Ishikawa (cell line): Measurements from ENCODE around the gene RAB14.

Experiments used
- CEBPB ChIP-seq: IDR thresholded peaks from 2 replicates; pipeline ENCODE4 v1.6.1; 2012
- CREB1 ChIP-seq: IDR thresholded peaks from 2 replicates; pipeline ENCODE4 v1.6.1; 2012; ENCODE audit warnings: low read depth
- EGR1 ChIP-seq: IDR thresholded peaks from 2 replicates; pipeline ENCODE4 v1.6.1; 2012
- EP300 ChIP-seq: IDR thresholded peaks from 2 replicates; pipeline ENCODE4 v1.6.1; 2012; ENCODE audit warnings: borderline replicate concordance
- FOXM1 ChIP-seq: IDR thresholded peaks from 2 replicates; pipeline ENCODE4 v1.6.1; 2012; ENCODE audit warnings: low read depth, borderline replicate concordance
- NFIC ChIP-seq: IDR thresholded peaks from 2 replicates; pipeline ENCODE4 v1.6.1; 2012
- RAD21 ChIP-seq: IDR thresholded peaks from 2 replicates; pipeline ENCODE4 v1.6.1; 2012; ENCODE audit warnings: low read depth
- TAF1 ChIP-seq: IDR thresholded peaks from 2 replicates; pipeline ENCODE4 v1.6.1; 2012; ENCODE audit warnings: low read depth, mild to moderate bottlenecking
- TCF12 ChIP-seq: IDR thresholded peaks from 2 replicates; pipeline ENCODE4 v1.6.1; 2012; ENCODE audit warnings: low read depth
- TEAD4 ChIP-seq: IDR thresholded peaks from 2 replicates; pipeline ENCODE4 v1.6.1; 2012
- YY1 ChIP-seq: IDR thresholded peaks from 2 replicates; pipeline ENCODE4 v1.6.1; 2012; ENCODE audit warnings: low read depth
- ZBTB7A ChIP-seq: IDR thresholded peaks from 2 replicates; pipeline ENCODE4 v1.6.1; 2012; ENCODE audit warnings: low read depth
- TF ChIP-seq, protein P1 (sequence below): IDR thresholded peaks from 2 replicates; pipeline ENCODE4 v1.6.1; 2012
- TF ChIP-seq, protein P2 (sequence below): IDR thresholded peaks from 2 replicates; pipeline ENCODE4 v1.6.1; 2012
- TF ChIP-seq, protein P3 (sequence below): IDR thresholded peaks from 2 replicates; pipeline ENCODE4 v1.6.1; 2012; ENCODE audit warnings: low read depth, mild to moderate bottlenecking

Gene RAB14

DNA sequence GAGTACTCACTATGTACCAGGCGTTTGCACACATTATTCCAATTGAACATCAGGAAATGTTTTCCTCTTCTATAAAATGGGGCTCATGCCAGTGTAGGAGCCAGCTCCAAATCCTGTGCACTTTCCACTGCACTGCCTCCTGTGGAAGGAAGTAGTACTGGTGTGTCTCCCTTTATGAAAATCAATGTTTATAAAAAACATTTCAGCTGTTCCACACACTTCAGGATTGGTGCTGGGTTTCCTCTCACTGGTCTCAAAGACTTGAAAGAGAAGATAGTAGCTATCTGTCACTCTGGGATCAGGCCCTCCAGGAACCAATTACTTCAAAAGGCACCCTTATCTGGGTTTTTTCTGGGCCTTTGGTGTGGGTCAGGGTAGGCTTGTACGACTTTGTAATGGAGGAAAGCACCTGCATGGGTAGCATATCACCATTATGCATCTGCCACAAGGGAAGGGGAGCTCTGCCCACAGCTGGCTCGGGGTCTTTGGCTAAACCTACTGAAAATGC, 32.5 kb downstream of the RAB14 start:
- TF ChIP-seq NFIC (no peak), EP300 (no peak), TCF12 (no peak), CREB1 (no peak), CEBPB (no peak), TAF1 (no peak), FOXM1 (no peak), TEAD4 (no peak), RAD21 (no peak), YY1 (no peak), ZBTB7A (no peak)
- TF ChIP-seq, protein P1, sequence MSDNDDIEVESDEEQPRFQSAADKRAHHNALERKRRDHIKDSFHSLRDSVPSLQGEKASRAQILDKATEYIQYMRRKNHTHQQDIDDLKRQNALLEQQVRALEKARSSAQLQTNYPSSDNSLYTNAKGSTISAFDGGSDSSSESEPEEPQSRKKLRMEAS = no peak
- TF ChIP-seq, protein P2, sequence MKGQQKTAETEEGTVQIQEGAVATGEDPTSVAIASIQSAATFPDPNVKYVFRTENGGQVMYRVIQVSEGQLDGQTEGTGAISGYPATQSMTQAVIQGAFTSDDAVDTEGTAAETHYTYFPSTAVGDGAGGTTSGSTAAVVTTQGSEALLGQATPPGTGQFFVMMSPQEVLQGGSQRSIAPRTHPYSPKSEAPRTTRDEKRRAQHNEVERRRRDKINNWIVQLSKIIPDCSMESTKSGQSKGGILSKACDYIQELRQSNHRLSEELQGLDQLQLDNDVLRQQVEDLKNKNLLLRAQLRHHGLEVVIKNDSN = no peak
- TF ChIP-seq, protein P3, sequence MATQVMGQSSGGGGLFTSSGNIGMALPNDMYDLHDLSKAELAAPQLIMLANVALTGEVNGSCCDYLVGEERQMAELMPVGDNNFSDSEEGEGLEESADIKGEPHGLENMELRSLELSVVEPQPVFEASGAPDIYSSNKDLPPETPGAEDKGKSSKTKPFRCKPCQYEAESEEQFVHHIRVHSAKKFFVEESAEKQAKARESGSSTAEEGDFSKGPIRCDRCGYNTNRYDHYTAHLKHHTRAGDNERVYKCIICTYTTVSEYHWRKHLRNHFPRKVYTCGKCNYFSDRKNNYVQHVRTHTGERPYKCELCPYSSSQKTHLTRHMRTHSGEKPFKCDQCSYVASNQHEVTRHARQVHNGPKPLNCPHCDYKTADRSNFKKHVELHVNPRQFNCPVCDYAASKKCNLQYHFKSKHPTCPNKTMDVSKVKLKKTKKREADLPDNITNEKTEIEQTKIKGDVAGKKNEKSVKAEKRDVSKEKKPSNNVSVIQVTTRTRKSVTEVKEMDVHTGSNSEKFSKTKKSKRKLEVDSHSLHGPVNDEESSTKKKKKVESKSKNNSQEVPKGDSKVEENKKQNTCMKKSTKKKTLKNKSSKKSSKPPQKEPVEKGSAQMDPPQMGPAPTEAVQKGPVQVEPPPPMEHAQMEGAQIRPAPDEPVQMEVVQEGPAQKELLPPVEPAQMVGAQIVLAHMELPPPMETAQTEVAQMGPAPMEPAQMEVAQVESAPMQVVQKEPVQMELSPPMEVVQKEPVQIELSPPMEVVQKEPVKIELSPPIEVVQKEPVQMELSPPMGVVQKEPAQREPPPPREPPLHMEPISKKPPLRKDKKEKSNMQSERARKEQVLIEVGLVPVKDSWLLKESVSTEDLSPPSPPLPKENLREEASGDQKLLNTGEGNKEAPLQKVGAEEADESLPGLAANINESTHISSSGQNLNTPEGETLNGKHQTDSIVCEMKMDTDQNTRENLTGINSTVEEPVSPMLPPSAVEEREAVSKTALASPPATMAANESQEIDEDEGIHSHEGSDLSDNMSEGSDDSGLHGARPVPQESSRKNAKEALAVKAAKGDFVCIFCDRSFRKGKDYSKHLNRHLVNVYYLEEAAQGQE = no peak

DNA sequence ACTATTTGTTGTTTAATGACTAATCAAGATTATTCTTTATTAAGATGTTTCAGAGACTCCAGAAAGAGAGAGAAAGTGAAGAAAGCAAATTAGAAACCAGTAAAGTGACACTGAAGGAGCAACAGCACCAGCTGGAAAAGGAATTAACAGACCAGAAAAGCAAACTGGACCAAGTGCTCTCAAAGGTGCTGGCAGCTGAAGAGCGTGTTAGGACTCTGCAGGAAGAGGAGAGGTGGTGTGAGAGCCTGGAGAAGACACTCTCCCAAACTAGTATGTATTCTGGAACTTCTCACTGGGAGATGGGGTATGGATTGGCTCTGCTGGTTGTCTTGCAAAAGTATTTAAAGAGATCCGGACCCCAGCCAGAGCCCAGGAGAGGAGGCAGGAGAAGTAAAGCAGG, 33.6 kb downstream of the RAB14 start:
- TF ChIP-seq, protein P1 = no peak
- TF ChIP-seq RAD21 (no peak), TEAD4 (no peak), TAF1 (no peak), ZBTB7A (no peak), CREB1 (no peak), TCF12 (no peak), EP300 (no peak), EGR1 (no peak), FOXM1 (no peak), YY1 (no peak), NFIC (no peak), CEBPB (no peak)
- TF ChIP-seq, protein P3 = no peak
- TF ChIP-seq, protein P2 = no peak

DNA sequence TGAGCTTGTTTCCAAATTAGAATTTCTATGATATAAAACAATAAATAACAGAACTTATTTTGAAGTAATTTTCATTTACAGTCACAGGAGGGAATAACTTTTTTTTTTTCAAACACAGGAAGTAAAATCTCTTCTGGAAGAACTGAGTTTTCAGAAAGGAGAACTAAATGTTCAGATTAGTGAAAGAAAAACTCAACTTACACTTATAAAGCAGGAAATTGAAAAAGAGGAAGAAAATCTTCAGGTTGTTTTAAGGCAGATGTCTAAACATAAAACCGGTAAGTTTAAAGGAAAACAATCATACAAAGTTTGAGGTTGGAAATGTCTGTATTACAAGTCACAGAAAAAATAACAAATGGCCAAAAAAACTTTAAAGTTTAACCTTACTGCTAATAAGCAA, 41.6 kb downstream of the RAB14 start:
- TF ChIP-seq TAF1 (no peak), RAD21 (no peak), TCF12 (no peak), CEBPB (no peak), EP300 (no peak), YY1 (no peak), FOXM1 (no peak), NFIC (no peak), TEAD4 (no peak)
- TF ChIP-seq, protein P1 = no peak
- TF ChIP-seq, protein P3 = no peak

DNA sequence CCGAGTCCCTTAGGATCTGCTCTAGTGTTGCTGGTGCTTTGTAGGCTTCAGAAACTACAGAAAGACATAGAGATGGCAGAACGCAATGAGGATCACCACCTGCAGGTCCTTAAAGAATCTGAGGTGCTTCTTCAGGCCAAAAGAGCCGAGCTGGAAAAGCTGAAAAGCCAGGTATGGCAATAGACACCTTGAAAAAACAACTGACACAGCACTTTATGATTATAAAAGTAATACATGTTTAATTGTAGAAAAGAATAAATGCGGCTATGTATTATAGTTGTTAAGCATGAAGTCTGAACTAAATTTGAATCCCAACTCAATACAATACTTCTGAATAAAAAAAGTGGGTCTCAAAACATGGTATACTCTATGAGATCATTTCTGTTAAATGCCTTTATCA, 43.7 kb downstream of the RAB14 start:
- TF ChIP-seq, protein P3 = no peak
- no peak for TF ChIP-seq EGR1
- TF ChIP-seq YY1 = no peak
- TF ChIP-seq CREB1 = no peak
- TF ChIP-seq, protein P2 = no peak
- no peak for TF ChIP-seq ZBTB7A
- TF ChIP-seq RAD21 = no peak
- no peak for TF ChIP-seq TEAD4
- no peak for TF ChIP-seq TCF12
